ENCODE results near the gene ARPC2.

The ARPC2 gene

GRCh38 chr2:218244665-218245064 lies 27.7 kb downstream of the ARPC2 start:
- Histone ChIP-seq H3K27me3 (ENCODE audit: control insufficient read depth, insufficient read depth, low read length, poor library complexity, severe bottlenecking) (no peaks in the 10 kb centered on the region), H3K36me3 (ENCODE audit: control insufficient read depth, insufficient read depth, low read length) (peaks cover 54% of the 10 kb centered on the region), H3K9me3 (ENCODE audit: control insufficient read depth, low read length) (no peaks in the 10 kb centered on the region), H3K27ac (ENCODE audit: insufficient read depth, low read depth, low read length, poor library complexity, severe bottlenecking) (no peak overlapping the region), H3K4me3 (ENCODE audit: insufficient read depth, low read depth, low read length) (no peak overlapping the region), H3K4me1 (ENCODE audit: control insufficient read depth, insufficient read depth, low read length) (no peaks in the 10 kb centered on the region)
- 94 to 97% methylated on average over 2 of the region's 2 CpGs for WGBS, 2 experiments

DNA sequence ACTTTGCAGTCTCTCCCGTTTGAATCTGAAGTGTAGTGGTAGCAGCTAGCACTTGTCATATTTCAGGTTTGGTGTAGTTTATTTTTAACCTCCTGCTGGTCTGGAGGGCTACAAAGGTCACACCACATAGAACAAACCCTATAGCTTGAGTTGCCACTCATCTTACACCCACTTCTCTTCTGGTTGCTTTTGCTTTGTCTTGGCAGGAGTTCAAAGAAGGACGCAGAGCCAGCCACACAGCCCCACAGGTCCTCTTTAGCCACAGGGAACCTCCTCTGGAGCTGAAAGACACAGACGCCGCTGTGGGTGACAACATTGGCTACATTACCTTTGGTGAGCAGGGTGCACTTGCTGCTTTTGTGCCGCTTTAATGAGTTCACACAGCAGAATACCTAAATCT lies 28.2 kb downstream of the ARPC2 start:
- H3K27me3 ChIP-seq (ENCODE audit: control insufficient read depth, insufficient read depth, low read length, poor library complexity, severe bottlenecking), result no peaks in the 10 kb centered on the region
- no peak overlapping the region for H3K4me3 ChIP-seq (ENCODE audit: insufficient read depth, low read depth, low read length)
- no peak overlapping the region for H3K27ac ChIP-seq (ENCODE audit: insufficient read depth, low read depth, low read length, poor library complexity, severe bottlenecking)
- no peaks in the 10 kb centered on the region for H3K4me1 ChIP-seq (ENCODE audit: control insufficient read depth, insufficient read depth, low read length)
- peaks cover 57% of the 10 kb centered on the region for H3K36me3 ChIP-seq (ENCODE audit: control insufficient read depth, insufficient read depth, low read length)
- H3K9me3 ChIP-seq (ENCODE audit: control insufficient read depth, low read length), result no peaks in the 10 kb centered on the region
- WGBS, 2 experiments, result 93 to 97% methylated on average over 4 to 5 of the region's 5 CpGs

GRCh38 chr2:218249691-218250090 lies 32.7 kb downstream of the ARPC2 start:
- H3K9me3 ChIP-seq (ENCODE audit: control insufficient read depth, low read length), result no peaks in the 10 kb centered on the region
- H3K27ac ChIP-seq (ENCODE audit: insufficient read depth, low read depth, low read length, poor library complexity, severe bottlenecking), result no peak overlapping the region
- WGBS, 2 experiments, result 95% methylated on average over 13 of the region's 13 CpGs
- H3K4me3 ChIP-seq (ENCODE audit: insufficient read depth, low read depth, low read length), result no peak overlapping the region
- H3K27me3 ChIP-seq (ENCODE audit: control insufficient read depth, insufficient read depth, low read length, poor library complexity, severe bottlenecking), result no peaks in the 10 kb centered on the region
- peaks cover 57% of the 10 kb centered on the region for H3K36me3 ChIP-seq (ENCODE audit: control insufficient read depth, insufficient read depth, low read length)
- H3K4me1 ChIP-seq (ENCODE audit: control insufficient read depth, insufficient read depth, low read length), result no peaks in the 10 kb centered on the region

- Histone ChIP-seq H3K4me3 (ENCODE audit: insufficient read depth, low read depth, low read length) (no peak overlapping the region), H3K36me3 (ENCODE audit: control insufficient read depth, insufficient read depth, low read length) (peaks cover 48% of the 10 kb centered on the region), H3K9me3 (ENCODE audit: control insufficient read depth, low read length) (no peaks in the 10 kb centered on the region), H3K27me3 (ENCODE audit: control insufficient read depth, insufficient read depth, low read length, poor library complexity, severe bottlenecking) (no peaks in the 10 kb centered on the region), H3K4me1 (ENCODE audit: control insufficient read depth, insufficient read depth, low read length) (no peaks in the 10 kb centered on the region), H3K27ac (ENCODE audit: insufficient read depth, low read depth, low read length, poor library complexity, severe bottlenecking) (no peak overlapping the region)
- 87 to 88% methylated on average over 7 of the region's 7 CpGs for WGBS, 2 experiments
Observed at GRCh38 chr2:218252509-218253231, 35.7 kb downstream of the ARPC2 start.

GRCh38 chr2:218253232-218253625 lies 36.2 kb downstream of the ARPC2 start:
- WGBS, 2 experiments, result 94 to 95% methylated on average over 5 of the region's 5 CpGs
- Histone ChIP-seq H3K9me3 (ENCODE audit: control insufficient read depth, low read length) (no peaks in the 10 kb centered on the region), H3K4me1 (ENCODE audit: control insufficient read depth, insufficient read depth, low read length) (no peaks in the 10 kb centered on the region), H3K27me3 (ENCODE audit: control insufficient read depth, insufficient read depth, low read length, poor library complexity, severe bottlenecking) (no peaks in the 10 kb centered on the region), H3K4me3 (ENCODE audit: insufficient read depth, low read depth, low read length) (no peak overlapping the region), H3K36me3 (ENCODE audit: control insufficient read depth, insufficient read depth, low read length) (peaks cover 42% of the 10 kb centered on the region), H3K27ac (ENCODE audit: insufficient read depth, low read depth, low read length, poor library complexity, severe bottlenecking) (no peak overlapping the region)

DNA sequence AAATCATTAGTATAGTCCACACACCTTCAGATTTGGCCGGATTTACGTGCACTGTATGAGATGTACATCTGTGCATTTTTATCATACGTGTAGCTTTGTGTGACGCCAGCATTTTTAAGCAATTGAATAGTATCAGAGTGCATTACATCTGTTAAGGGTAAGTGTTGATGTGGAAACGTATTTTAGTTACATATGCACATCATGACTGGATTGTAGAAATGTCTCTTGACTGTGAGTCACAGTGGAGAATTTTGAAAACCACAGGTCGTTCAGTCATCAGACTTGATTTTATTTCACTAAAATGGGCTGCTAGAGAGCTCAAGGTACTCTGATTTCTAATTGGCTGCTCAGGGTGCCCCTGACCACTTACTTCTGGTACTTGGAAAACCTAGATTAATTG lies 38.5 kb downstream of the ARPC2 start:
- Histone ChIP-seq H3K36me3 (ENCODE audit: control insufficient read depth, insufficient read depth, low read length) (peaks cover 23% of the 10 kb centered on the region), H3K27ac (ENCODE audit: insufficient read depth, low read depth, low read length, poor library complexity, severe bottlenecking) (no peak overlapping the region), H3K4me1 (ENCODE audit: control insufficient read depth, insufficient read depth, low read length) (no peaks in the 10 kb centered on the region), H3K27me3 (ENCODE audit: control insufficient read depth, insufficient read depth, low read length, poor library complexity, severe bottlenecking) (no peaks in the 10 kb centered on the region), H3K9me3 (ENCODE audit: control insufficient read depth, low read length) (no peaks in the 10 kb centered on the region), H3K4me3 (ENCODE audit: insufficient read depth, low read depth, low read length) (no peak overlapping the region)
- WGBS, 2 experiments, result 86% methylated on average over 6 of the region's 6 CpGs

- Histone ChIP-seq H3K4me3 (ENCODE audit: insufficient read depth, low read depth, low read length) (no peak overlapping the region), H3K36me3 (ENCODE audit: control insufficient read depth, insufficient read depth, low read length) (peaks cover 23% of the 10 kb centered on the region), H3K27me3 (ENCODE audit: control insufficient read depth, insufficient read depth, low read length, poor library complexity, severe bottlenecking) (no peaks in the 10 kb centered on the region), H3K4me1 (ENCODE audit: control insufficient read depth, insufficient read depth, low read length) (peaks cover 11% of the 10 kb centered on the region), H3K9me3 (ENCODE audit: control insufficient read depth, low read length) (no peaks in the 10 kb centered on the region), H3K27ac (ENCODE audit: insufficient read depth, low read depth, low read length, poor library complexity, severe bottlenecking) (no peak overlapping the region)
- 94 to 97% methylated on average over 13 of the region's 13 CpGs for WGBS, 2 experiments
Observed at GRCh38 chr2:218256612-218257350, 39.8 kb downstream of the ARPC2 start.

GRCh38 chr2:218257390-218257981 lies 40.5 kb downstream of the ARPC2 start:
- peaks cover 19% of the 10 kb centered on the region for H3K36me3 ChIP-seq (ENCODE audit: control insufficient read depth, insufficient read depth, low read length)
- WGBS, 2 experiments, result 73 to 75% methylated on average over 8 of the region's 8 CpGs
- H3K4me3 ChIP-seq (ENCODE audit: insufficient read depth, low read depth, low read length), result no peak overlapping the region
- H3K27me3 ChIP-seq (ENCODE audit: control insufficient read depth, insufficient read depth, low read length, poor library complexity, severe bottlenecking), result no peaks in the 10 kb centered on the region
- H3K9me3 ChIP-seq (ENCODE audit: control insufficient read depth, low read length), result no peaks in the 10 kb centered on the region
- H3K27ac ChIP-seq (ENCODE audit: insufficient read depth, low read depth, low read length, poor library complexity, severe bottlenecking), result no peak overlapping the region
- peaks cover 13% of the 10 kb centered on the region for H3K4me1 ChIP-seq (ENCODE audit: control insufficient read depth, insufficient read depth, low read length)

- H3K9me3 ChIP-seq (ENCODE audit: control insufficient read depth, low read length), result no peaks in the 10 kb centered on the region
- no peak overlapping the region for H3K27ac ChIP-seq (ENCODE audit: insufficient read depth, low read depth, low read length, poor library complexity, severe bottlenecking)
- H3K4me3 ChIP-seq (ENCODE audit: insufficient read depth, low read depth, low read length), result no peak overlapping the region
- WGBS, 2 experiments, result 82 to 86% methylated on average over 15 of the region's 15 CpGs
- H3K4me1 ChIP-seq (ENCODE audit: control insufficient read depth, insufficient read depth, low read length), result peaks cover 13% of the 10 kb centered on the region
- H3K36me3 ChIP-seq (ENCODE audit: control insufficient read depth, insufficient read depth, low read length), result peaks cover 12% of the 10 kb centered on the region
- H3K27me3 ChIP-seq (ENCODE audit: control insufficient read depth, insufficient read depth, low read length, poor library complexity, severe bottlenecking), result no peaks in the 10 kb centered on the region
Observed at GRCh38 chr2:218259099-218259961, 42.3 kb downstream of the ARPC2 start.
